GM20431 (cell line): ENCODE data around the gene PLIN4.

Source experiments
- in situ Hi-C: fragments of 300-500 bp; cut with MseI, MboI; formaldehyde crosslinking; loops from one replicate; pipeline ENCODE4 v1.15.0; 2020; ENCODE audit warnings: low sequenced_read_pairs; ENCODE audit not compliant: unreplicated experiment

Gene PLIN4

DNA sequence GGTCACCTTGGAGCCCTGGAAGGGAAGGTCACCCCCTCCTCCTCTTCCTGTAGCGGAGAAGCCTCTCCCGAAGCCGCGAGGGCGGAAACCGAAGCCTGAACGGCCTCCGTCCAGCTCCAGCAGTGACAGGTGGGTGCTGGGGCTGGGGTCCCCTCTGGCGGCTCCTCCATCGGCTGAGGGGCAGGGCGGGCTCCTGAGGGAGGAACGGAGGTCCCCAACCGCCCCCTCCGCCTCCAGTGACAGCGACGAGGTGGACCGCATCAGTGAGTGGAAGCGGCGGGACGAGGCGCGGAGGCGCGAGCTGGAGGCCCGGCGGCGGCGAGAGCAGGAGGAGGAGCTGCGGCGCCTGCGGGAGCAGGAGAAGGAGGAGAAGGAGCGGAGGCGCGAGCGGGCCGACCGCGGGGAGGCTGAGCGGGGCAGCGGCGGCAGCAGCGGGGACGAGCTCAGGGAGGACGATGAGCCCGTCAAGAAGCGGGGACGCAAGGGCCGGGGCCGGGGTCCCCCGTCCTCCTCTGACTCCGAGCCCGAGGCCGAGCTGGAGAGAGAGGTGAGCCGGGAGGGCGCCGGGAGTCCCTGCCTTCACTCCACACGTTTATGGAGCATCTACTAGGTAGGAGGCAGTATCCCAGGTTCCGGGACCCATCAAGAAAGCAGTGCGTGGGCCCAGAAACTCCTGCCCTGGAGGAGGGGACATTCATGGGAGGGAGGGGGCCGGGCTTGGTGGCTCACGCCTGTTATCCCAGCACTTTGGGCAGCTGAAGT is 24.2 kb downstream of the PLIN4 start:
- in situ Hi-C loops, result no loop called here

GRCh38 chr19:4493104-4493928 is 25.0 kb downstream of the PLIN4 start:
- in situ Hi-C loops, result no loop called here

GRCh38 chr19:4492337-4493103 is 25.8 kb downstream of the PLIN4 start:
- in situ Hi-C loops, result no loop called here

DNA sequence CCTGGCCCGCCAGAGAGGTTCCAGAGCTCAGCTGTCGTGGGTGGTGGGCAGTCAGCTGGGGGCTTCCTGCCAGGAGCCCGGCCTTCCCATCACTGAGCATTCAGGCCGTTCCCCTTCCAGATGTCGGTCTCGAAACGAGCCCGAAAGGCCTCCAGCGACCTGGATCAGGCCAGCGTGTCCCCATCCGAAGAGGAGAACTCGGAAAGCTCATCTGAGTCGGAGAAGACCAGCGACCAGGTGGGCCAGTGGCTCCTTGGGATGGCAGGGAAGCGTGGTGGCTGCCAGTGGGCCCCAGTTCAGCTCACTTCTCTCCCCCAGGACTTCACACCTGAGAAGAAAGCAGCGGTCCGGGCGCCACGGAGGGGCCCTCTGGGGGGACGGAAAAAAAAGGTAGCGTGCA is 26.8 kb downstream of the PLIN4 start:
- in situ Hi-C loops, result no loop called here

- in situ Hi-C loops, result no loop called here
Measured at GRCh38 chr19:4488496-4488895, 29.8 kb downstream of the PLIN4 start.

- in situ Hi-C loops, result no loop called here
Measured at GRCh38 chr19:4487572-4487971, 30.7 kb downstream of the PLIN4 start.

GRCh38 chr19:4483385-4483784 is 34.9 kb downstream of the PLIN4 start:
- in situ Hi-C loops, result no loop called here

GRCh38 chr19:4482721-4483364 is 35.4 kb downstream of the PLIN4 start:
- in situ Hi-C loops, result no loop called here

GRCh38 chr19:4477034-4477801 is 41.1 kb downstream of the PLIN4 start:
- in situ Hi-C loops, result no loop called here

GRCh38 chr19:4474514-4475022 is 43.7 kb downstream of the PLIN4 start:
- in situ Hi-C loops, result no loop called here

DNA sequence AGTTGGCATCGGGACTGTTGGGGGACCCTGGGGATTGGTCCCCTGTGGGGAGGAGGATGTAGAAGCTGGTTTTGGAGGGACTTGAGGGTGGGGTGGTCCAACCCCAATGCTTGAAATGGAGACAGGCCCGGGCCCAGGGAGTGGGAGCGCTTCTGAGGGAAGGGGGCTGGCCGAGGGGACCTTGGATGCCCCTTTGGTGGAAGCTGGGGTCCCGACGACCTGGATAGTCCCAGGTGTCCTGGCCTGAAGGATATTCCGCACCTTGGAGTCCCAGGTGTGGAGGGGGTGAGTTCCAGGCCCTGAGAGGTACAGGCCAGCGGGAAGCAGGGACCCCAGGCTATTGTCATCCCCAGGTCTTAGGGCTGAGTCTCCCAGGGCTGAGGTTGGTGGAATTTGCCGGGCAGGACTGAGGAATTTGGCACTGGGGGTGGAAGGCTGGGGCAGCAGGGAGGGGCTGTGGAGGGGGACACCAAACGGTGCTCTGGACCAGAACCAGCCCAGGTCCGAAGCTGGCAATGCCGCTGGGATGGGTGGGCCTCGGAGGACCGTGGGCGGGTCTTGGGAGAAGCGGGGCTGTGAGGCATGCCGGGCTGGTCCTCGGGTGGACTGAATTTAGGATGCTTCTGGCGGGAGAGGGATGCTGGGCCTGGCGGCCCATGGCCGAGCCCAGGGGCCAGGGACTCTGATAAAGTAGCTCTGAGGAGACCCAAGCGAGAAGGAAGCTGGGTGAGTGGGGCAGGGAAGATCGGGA is 44.3 kb downstream of the PLIN4 start:
- in situ Hi-C loops, result no loop called here

GRCh38 chr19:4473011-4473762 is 45.1 kb downstream of the PLIN4 start:
- in situ Hi-C loops, result no loop called here

- in situ Hi-C loops, result no loop called here
Measured at GRCh38 chr19:4472174-4472974, 45.9 kb downstream of the PLIN4 start, which contains the start of gene HDGFL2. Gene HDGFL2, plus strand, starts transcription at chr19:4472297. Its CDS starts 54 bp downstream, at chr19:4472351.

DNA sequence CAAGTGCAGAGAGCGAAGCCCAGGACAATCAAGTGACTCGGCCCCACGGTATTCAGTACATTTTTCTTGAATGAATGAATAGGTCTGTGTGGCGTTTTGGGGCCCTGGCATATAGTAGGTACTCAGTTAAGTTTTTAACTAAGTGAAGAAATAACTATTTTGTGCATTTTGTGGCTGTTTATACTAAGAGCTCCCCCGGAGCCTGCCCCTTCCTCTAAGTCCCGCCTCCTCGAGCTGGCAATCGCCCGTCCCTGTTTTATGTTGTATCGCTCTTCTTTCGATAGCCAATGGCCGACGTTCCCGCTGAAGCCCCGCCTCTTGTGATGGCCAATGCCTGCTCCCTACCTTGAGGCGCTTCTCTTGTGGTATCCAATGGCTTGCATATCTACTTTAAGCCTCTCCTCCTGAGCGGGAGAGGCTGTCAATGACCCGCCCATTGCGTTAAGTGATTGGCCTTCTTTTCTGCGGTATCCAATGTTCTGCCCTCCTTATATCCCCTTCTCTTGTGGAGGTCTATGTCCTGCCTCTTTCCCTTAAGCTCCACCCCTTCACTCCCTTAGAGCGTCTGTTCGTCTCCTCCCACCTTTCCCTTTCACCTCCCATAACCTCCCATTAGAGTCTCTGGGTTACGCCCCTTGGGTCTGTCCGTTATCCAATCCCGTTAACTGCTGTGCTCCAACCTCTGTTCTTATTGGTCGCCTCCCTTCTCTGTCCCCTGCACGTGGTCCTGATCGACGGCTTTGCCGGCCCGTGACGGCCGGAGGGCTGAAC is 46.7 kb downstream of the PLIN4 start:
- in situ Hi-C loops, result no loop called here

DNA sequence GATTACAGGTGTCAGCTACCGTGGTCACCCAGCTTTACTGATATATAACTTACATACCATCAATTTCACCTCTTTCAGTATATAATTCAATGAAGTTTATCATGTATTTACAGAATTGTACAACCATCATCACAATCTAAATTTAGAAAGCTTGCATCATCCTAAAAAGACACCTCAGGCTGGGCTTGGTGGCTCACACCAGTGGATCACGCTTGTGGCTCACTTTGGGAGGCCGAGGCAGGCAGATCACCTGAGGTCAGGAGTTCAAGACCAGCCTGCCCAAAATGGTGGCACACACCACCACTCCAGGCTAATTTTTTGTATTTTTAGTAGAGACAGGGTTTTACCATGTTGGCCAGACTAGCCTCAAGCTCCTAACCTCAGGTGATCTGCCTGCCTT is 50.5 kb downstream of the PLIN4 start:
- in situ Hi-C loops, result no loop called here

DNA sequence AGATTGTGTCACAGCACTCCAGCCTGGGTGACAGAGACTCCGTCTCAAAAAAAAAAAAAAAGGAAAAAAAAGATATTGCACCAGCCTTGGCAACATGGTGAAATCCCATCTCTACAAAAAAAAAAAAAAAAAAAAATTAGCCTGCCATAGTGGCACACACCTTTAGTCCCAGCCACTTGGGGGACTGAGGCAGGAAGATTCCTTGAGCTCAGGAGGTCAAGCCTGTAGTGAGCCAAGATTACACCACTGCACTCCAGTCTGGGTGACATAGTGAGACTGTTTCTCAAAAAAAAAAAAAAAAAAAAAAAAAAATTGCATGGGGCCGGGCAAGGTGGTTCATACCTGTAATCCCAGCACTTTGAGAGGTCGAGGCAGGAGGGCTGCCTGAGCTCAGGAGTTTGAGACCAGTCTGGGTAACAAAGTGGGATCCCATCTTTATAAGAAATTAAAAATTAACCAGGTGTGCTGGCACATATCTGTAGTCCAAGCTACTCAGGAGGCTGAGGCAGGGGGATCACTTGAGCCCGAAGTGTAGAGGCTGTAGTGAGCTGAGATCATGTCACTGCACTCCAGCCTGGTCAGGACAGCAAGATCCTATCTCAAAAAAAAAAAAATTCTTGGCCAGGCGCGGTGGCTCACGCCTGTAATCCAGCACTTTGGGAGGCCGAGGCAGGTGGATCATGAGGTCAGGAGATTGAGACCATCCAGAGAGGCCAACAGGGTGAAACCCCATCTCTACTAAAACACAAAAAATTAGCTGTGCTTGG is 53.3 kb downstream of the PLIN4 start:
- in situ Hi-C loops, result no loop called here
